WERI-Rb-1 (cell line): ENCODE measurements around the gene MRPL55.
"Not testable (repeated sequence)": the region's sequence is repeated elsewhere in the genome, so short reads cannot be mapped to it uniquely, and the experiment has no call there.

Source experiments
- DNase-seq: peaks from one replicate; pipeline ENCODE4 v3.0.0-alpha.2; 2020
- H3K27ac ChIP-seq: fragments of 250-450 bp; sonication (Bioruptor Pico); 2 replicates; pipeline ENCODE4 v1.5.1; 2020; ENCODE audit warnings: mild to moderate bottlenecking, moderate library complexity
- H3K27me3 ChIP-seq: fragments of 250-450 bp; sonication (Bioruptor Pico); 2 replicates; pipeline ENCODE4 v1.5.1; 2021; ENCODE audit warnings: mild to moderate bottlenecking, low read depth, moderate library complexity; ENCODE audit not compliant: insufficient read depth, severe bottlenecking
- H3K36me3 ChIP-seq: fragments of 250-450 bp; sonication (Bioruptor Pico); 2 replicates; pipeline ENCODE4 v1.5.1; 2020; ENCODE audit warnings: mild to moderate bottlenecking, moderate library complexity
- H3K4me3 ChIP-seq: 2 replicates; pipeline ENCODE4 v1.5.1; 2011; ENCODE audit warnings: low read depth, mild to moderate bottlenecking, control low read depth, low read length
- H3K9me3 ChIP-seq: fragments of 250-450 bp; sonication (Bioruptor Pico); 2 replicates; pipeline ENCODE4 v1.5.1; 2021; ENCODE audit warnings: mild to moderate bottlenecking, moderate library complexity; ENCODE audit not compliant: severe bottlenecking
- CTCF ChIP-seq: IDR thresholded peaks from 2 replicates; pipeline ENCODE4 v1.5.1; 2011; ENCODE audit warnings: low read depth, mild to moderate bottlenecking, control low read depth, inconsistent platforms, low read length

MRPL55 gene

GRCh38 chr1:228120351-228120750 is 11.3 kb upstream of the MRPL55 start:
- H3K36me3 ChIP-seq, result no peaks in the 10 kb centered on the region
- no peaks in the 10 kb centered on the region for H3K9me3 ChIP-seq
- no peak overlapping the region for H3K4me3 ChIP-seq
- TF ChIP-seq CTCF, result no peak
- no peaks in the 10 kb centered on the region for H3K27me3 ChIP-seq
- DNase-seq, result no peak
- H3K27ac ChIP-seq, result no peak overlapping the region

- no peak for TF ChIP-seq CTCF
- Histone ChIP-seq H3K27ac (no peak overlapping the region), H3K9me3 (no peaks in the 10 kb centered on the region), H3K36me3 (no peaks in the 10 kb centered on the region), H3K27me3 (no peaks in the 10 kb centered on the region), H3K4me3 (no peak overlapping the region)
- no peak for DNase-seq
These were observed 8.9 kb upstream of the MRPL55 start for GRCh38 chr1:228118040-228118439.

DNA sequence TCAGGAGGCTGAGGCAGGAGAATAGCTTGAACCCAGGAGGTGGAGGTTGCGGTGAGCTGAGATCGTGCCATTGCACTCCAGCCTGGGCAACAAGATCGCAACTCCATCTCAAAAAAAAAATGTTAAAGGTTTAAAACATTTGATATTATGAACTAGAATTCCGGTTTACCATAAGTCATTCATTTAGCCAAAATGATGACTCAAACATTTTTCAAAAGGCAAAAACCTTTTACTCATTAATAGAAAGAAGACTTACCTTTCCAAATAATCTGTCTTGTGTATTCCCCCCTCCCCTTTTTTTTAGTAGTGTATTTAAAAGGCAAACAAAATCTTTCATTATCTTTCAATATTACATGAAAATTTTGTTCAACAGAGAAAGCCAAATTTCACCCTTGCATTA is 8.2 kb upstream of the MRPL55 start:
- Histone ChIP-seq H3K27ac (no peak overlapping the region), H3K4me3 (no peak overlapping the region), H3K36me3 (no peaks in the 10 kb centered on the region), H3K27me3 (no peaks in the 10 kb centered on the region), H3K9me3 (no peaks in the 10 kb centered on the region)
- TF ChIP-seq CTCF, result no peak
- DNase-seq, result no peak

DNA sequence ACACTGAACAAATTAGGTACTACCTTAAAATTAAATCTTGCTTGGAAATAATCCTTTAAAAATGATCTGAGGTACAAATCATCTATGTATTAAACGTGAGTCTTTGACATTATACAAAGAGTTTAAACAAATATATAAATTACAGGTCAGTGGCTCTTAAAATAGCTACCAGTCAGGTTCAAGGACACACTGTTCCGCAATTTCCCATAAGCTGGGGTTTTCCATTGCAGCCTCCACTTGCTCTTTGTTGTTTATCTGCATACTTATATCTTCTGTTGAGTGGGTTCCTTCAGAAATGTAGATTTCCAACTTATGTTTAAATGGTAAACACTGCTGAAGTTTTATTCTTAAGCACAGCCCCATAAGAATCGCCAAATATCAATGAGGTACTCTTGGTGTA is 5.7 kb upstream of the MRPL55 start:
- Histone ChIP-seq H3K27me3 (no peaks in the 10 kb centered on the region), H3K4me3 (no peak overlapping the region), H3K27ac (no peak overlapping the region), H3K36me3 (no peaks in the 10 kb centered on the region), H3K9me3 (no peaks in the 10 kb centered on the region)
- TF ChIP-seq CTCF, result no peak
- DNase-seq, result no peak

GRCh38 chr1:228112617-228113016 is 3.5 kb upstream of the MRPL55 start:
- Histone ChIP-seq H3K36me3 (no peaks in the 10 kb centered on the region), H3K9me3 (no peaks in the 10 kb centered on the region), H3K4me3 (no peak overlapping the region), H3K27me3 (no peaks in the 10 kb centered on the region), H3K27ac (no peak overlapping the region)
- no peak for TF ChIP-seq CTCF
- DNase-seq, result no peak

DNA sequence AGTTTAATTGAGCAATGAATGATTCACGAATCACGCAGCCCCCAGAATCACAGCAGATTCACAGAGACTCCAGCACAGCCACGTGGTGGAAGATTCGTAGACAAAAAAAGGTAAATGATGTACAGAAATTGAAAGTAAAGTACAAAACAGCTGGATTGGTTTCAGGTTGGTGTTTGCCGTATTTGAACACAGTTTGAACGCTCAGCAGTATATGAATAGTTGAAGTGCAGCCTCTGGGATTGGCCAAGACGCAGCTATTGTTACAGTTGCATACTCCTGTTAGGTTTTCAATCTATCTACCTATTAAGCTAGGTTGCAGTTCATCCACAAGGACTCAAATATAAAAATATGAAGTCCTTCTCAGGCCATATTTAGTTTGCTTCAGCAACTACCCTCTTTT is 3.1 kb upstream of the MRPL55 start:
- no peak for TF ChIP-seq CTCF
- no peak for DNase-seq
- H3K27ac ChIP-seq, result no peak overlapping the region
- no peak overlapping the region for H3K4me3 ChIP-seq
- no peaks in the 10 kb centered on the region for H3K27me3 ChIP-seq
- H3K36me3 ChIP-seq, result no peaks in the 10 kb centered on the region
- H3K9me3 ChIP-seq, result no peaks in the 10 kb centered on the region

DNA sequence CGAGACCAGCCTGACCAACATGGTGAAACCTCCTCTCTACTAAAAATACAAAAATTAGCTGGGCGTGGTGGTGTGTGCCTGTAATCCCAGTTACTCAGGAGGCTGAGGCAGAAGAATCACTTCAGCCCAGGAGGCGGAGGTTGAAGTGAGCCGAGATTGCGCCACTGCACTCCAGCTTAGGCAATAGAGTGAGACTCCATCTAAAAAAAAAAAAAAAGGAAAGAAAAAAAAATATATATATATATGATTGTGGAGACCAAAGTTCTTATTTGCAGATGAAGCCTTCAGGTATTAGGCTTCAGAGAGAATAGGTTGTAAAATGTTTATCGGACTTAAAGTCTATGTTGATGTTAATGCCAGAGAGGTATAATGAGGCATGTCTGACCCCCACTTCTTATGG is 2.2 kb upstream of the MRPL55 start:
- not testable (repeated sequence) for H3K9me3 ChIP-seq, H3K27me3 ChIP-seq, DNase-seq, H3K36me3 ChIP-seq, H3K4me3 ChIP-seq, H3K27ac ChIP-seq
